ENCODE results near the gene RPL21.

DNA sequence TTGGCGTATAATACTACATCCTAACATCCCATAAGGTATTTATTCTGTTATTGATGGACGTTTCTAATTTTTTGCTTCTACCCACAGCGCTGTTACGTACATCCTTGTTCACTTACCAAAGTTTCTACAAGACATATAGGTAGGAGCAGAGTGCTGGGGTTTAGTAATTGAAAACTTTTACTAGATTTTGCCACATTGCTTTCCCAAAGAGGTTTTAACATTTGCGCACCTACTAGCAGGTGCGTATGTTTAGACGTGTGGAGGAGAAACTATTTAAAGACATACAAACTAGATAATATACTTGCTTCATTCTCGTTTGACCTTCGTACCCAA is 559 bp upstream of the RPL21 start:
- TF ChIP-seq, protein P1, sequence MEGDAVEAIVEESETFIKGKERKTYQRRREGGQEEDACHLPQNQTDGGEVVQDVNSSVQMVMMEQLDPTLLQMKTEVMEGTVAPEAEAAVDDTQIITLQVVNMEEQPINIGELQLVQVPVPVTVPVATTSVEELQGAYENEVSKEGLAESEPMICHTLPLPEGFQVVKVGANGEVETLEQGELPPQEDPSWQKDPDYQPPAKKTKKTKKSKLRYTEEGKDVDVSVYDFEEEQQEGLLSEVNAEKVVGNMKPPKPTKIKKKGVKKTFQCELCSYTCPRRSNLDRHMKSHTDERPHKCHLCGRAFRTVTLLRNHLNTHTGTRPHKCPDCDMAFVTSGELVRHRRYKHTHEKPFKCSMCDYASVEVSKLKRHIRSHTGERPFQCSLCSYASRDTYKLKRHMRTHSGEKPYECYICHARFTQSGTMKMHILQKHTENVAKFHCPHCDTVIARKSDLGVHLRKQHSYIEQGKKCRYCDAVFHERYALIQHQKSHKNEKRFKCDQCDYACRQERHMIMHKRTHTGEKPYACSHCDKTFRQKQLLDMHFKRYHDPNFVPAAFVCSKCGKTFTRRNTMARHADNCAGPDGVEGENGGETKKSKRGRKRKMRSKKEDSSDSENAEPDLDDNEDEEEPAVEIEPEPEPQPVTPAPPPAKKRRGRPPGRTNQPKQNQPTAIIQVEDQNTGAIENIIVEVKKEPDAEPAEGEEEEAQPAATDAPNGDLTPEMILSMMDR (IDR thresholded peaks at IDR 0.05) = no peak
- no peak for TF ChIP-seq EZH2 (IDR thresholded peaks at IDR 0.05; ENCODE audit: borderline replicate concordance, insufficient read depth, low read depth, low read length, poor library complexity, severe bottlenecking)
